ENCODE data around the gene HADHB. TPM values are rescaled to one million over a fixed set of nuclear protein-coding genes. Genes with fewer than 3 reads are reported as not detected.
"Not testable (repeated sequence)": the region's sequence is repeated elsewhere in the genome, so short reads cannot be mapped to it uniquely, and the experiment has no call there.

The HADHB gene
- total and polyA plus RNA-seq, 2 donors = 41.7 to 92.8 TPM

GRCh38 chr2:26297061-26297460 lies 52.3 kb downstream of the HADHB start:
- 92% methylated on average over 3 of the region's 3 CpGs for WGBS
- Histone ChIP-seq H3K36me3 (ENCODE audit: control insufficient read depth in 2 of 2, insufficient read depth in 2 of 2, low read length in 1 of 2) (no peaks in the 10 kb centered on the region), H3K27me3 (ENCODE audit: control insufficient read depth in 2 of 2, insufficient read depth in 1 of 2, low read length in 1 of 2) (peaks cover 2 to 15% of the 10 kb centered on the region in 2 donors), H3K9me3 (ENCODE audit: control insufficient read depth in 2 of 2, insufficient read depth in 1 of 2, low read length in 1 of 2) (no peaks in the 10 kb centered on the region), H3K4me3 (ENCODE audit: low read length in 2 of 2) (no peak overlapping the region), H3K4me1 (ENCODE audit: control insufficient read depth in 2 of 2, insufficient read depth in 2 of 2, low read length in 2 of 2) (peaks cover 0 to 19% of the 10 kb centered on the region in 2 donors), H3K27ac (ENCODE audit: low read depth in 1 of 2, low read length in 1 of 2) (no peak overlapping the region)
- DNase-seq (ENCODE audit: low read depth in 6 of 9, low spot score in 9 of 9) = no peak

- DNase-seq (ENCODE audit: low read depth in 6 of 9, low spot score in 9 of 9) = peak in 1 of 9 donors; percentile 6
- peaks cover 2 to 15% of the 10 kb centered on the region in 2 donors for H3K27me3 ChIP-seq (ENCODE audit: control insufficient read depth in 2 of 2, insufficient read depth in 1 of 2, low read length in 1 of 2)
- no peaks in the 10 kb centered on the region for H3K9me3 ChIP-seq (ENCODE audit: control insufficient read depth in 2 of 2, insufficient read depth in 1 of 2, low read length in 1 of 2)
- peak overlapping the region; percentile 61 to 70 for H3K4me3 ChIP-seq (ENCODE audit: low read length in 2 of 2)
- H3K36me3 ChIP-seq (ENCODE audit: control insufficient read depth in 2 of 2, insufficient read depth in 2 of 2, low read length in 1 of 2) = no peaks in the 10 kb centered on the region
- peak overlapping the region; percentile 80 to 87 for H3K27ac ChIP-seq (ENCODE audit: low read depth in 1 of 2, low read length in 1 of 2)
- peaks cover 0 to 19% of the 10 kb centered on the region in 2 donors for H3K4me1 ChIP-seq (ENCODE audit: control insufficient read depth in 2 of 2, insufficient read depth in 2 of 2, low read length in 2 of 2)
- WGBS = 25% methylated on average over 17 of the region's 17 CpGs
Observed at GRCh38 chr2:26298286-26298637, 53.5 kb downstream of the HADHB start.

- peaks cover 2 to 15% of the 10 kb centered on the region in 2 donors for H3K27me3 ChIP-seq (ENCODE audit: control insufficient read depth in 2 of 2, insufficient read depth in 1 of 2, low read length in 1 of 2)
- H3K36me3 ChIP-seq (ENCODE audit: control insufficient read depth in 2 of 2, insufficient read depth in 2 of 2, low read length in 1 of 2) = no peaks in the 10 kb centered on the region
- 3% methylated on average over 30 of the region's 30 CpGs for WGBS
- peak overlapping the region; percentile 61 to 70 for H3K4me3 ChIP-seq (ENCODE audit: low read length in 2 of 2)
- H3K4me1 ChIP-seq (ENCODE audit: control insufficient read depth in 2 of 2, insufficient read depth in 2 of 2, low read length in 2 of 2) = peaks cover 0 to 19% of the 10 kb centered on the region in 2 donors
- no peaks in the 10 kb centered on the region for H3K9me3 ChIP-seq (ENCODE audit: control insufficient read depth in 2 of 2, insufficient read depth in 1 of 2, low read length in 1 of 2)
- DNase-seq (ENCODE audit: low read depth in 6 of 9, low spot score in 9 of 9) = peak; percentile 12 to 65 (median 31)
- H3K27ac ChIP-seq (ENCODE audit: low read depth in 1 of 2, low read length in 1 of 2) = peak overlapping the region; percentile 80 to 87
Observed at GRCh38 chr2:26298638-26299393, 54.1 kb downstream of the HADHB start.

GRCh38 chr2:26299471-26300101 lies 54.8 kb downstream of the HADHB start:
- WGBS = 1% methylated on average over 9 of the region's 9 CpGs
- Histone ChIP-seq H3K9me3 (ENCODE audit: control insufficient read depth in 2 of 2, insufficient read depth in 1 of 2, low read length in 1 of 2) (no peaks in the 10 kb centered on the region), H3K27ac (ENCODE audit: low read depth in 1 of 2, low read length in 1 of 2) (peak overlapping the region; percentile 80 to 81), H3K4me1 (ENCODE audit: control insufficient read depth in 2 of 2, insufficient read depth in 2 of 2, low read length in 2 of 2) (peaks cover 0 to 19% of the 10 kb centered on the region in 2 donors), H3K27me3 (ENCODE audit: control insufficient read depth in 2 of 2, insufficient read depth in 1 of 2, low read length in 1 of 2) (peaks cover 2 to 15% of the 10 kb centered on the region in 2 donors), H3K4me3 (ENCODE audit: low read length in 2 of 2) (peak overlapping the region; percentile 61 to 70), H3K36me3 (ENCODE audit: control insufficient read depth in 2 of 2, insufficient read depth in 2 of 2, low read length in 1 of 2) (no peaks in the 10 kb centered on the region)
- DNase-seq (ENCODE audit: low read depth in 6 of 9, low spot score in 9 of 9) = peak; percentile 29 to 78 (median 43)

- H3K27me3 ChIP-seq (ENCODE audit: control insufficient read depth in 2 of 2, insufficient read depth in 1 of 2, low read length in 1 of 2) = peaks cover 2 to 15% of the 10 kb centered on the region in 2 donors
- H3K4me1 ChIP-seq (ENCODE audit: control insufficient read depth in 2 of 2, insufficient read depth in 2 of 2, low read length in 2 of 2) = peaks cover 0 to 19% of the 10 kb centered on the region in 2 donors
- H3K4me3 ChIP-seq (ENCODE audit: low read length in 2 of 2) = peak overlapping the region in 1 of 2 donors; percentile 70
- H3K27ac ChIP-seq (ENCODE audit: low read depth in 1 of 2, low read length in 1 of 2) = peak overlapping the region; percentile 74 to 80
- H3K9me3 ChIP-seq (ENCODE audit: control insufficient read depth in 2 of 2, insufficient read depth in 1 of 2, low read length in 1 of 2) = no peaks in the 10 kb centered on the region
- 72% methylated on average over 22 of the region's 22 CpGs for WGBS
- H3K36me3 ChIP-seq (ENCODE audit: control insufficient read depth in 2 of 2, insufficient read depth in 2 of 2, low read length in 1 of 2) = no peaks in the 10 kb centered on the region
- DNase-seq (ENCODE audit: low read depth in 6 of 9, low spot score in 9 of 9) = peak in 5 of 9 donors; percentile 8 to 50 (median 9)
Observed at GRCh38 chr2:26300234-26300925, 55.6 kb downstream of the HADHB start.

GRCh38 chr2:26302846-26303245 lies 58.1 kb downstream of the HADHB start:
- no peak for DNase-seq (ENCODE audit: low read depth in 6 of 9, low spot score in 9 of 9)
- H3K27me3 ChIP-seq (ENCODE audit: control insufficient read depth in 2 of 2, insufficient read depth in 1 of 2, low read length in 1 of 2) = peaks cover 2 to 9% of the 10 kb centered on the region in 2 donors
- H3K36me3 ChIP-seq (ENCODE audit: control insufficient read depth in 2 of 2, insufficient read depth in 2 of 2, low read length in 1 of 2) = no peaks in the 10 kb centered on the region
- no peaks in the 10 kb centered on the region for H3K9me3 ChIP-seq (ENCODE audit: control insufficient read depth in 2 of 2, insufficient read depth in 1 of 2, low read length in 1 of 2)
- no peak overlapping the region for H3K27ac ChIP-seq (ENCODE audit: low read depth in 1 of 2, low read length in 1 of 2)
- 98% methylated on average over 6 of the region's 6 CpGs for WGBS
- H3K4me3 ChIP-seq (ENCODE audit: low read length in 2 of 2) = no peak overlapping the region
- peaks cover 0 to 19% of the 10 kb centered on the region in 2 donors for H3K4me1 ChIP-seq (ENCODE audit: control insufficient read depth in 2 of 2, insufficient read depth in 2 of 2, low read length in 2 of 2)

GRCh38 chr2:26305094-26305493 lies 60.4 kb downstream of the HADHB start:
- not testable (repeated sequence) for H3K36me3 ChIP-seq (ENCODE audit: control insufficient read depth in 2 of 2, insufficient read depth in 2 of 2, low read length in 1 of 2); H3K4me1 ChIP-seq (ENCODE audit: control insufficient read depth in 2 of 2, insufficient read depth in 2 of 2, low read length in 2 of 2); H3K4me3 ChIP-seq (ENCODE audit: low read length in 2 of 2); H3K27me3 ChIP-seq (ENCODE audit: control insufficient read depth in 2 of 2, insufficient read depth in 1 of 2, low read length in 1 of 2); H3K27ac ChIP-seq (ENCODE audit: low read depth in 1 of 2, low read length in 1 of 2); DNase-seq (ENCODE audit: low read depth in 6 of 9, low spot score in 9 of 9); H3K9me3 ChIP-seq (ENCODE audit: control insufficient read depth in 2 of 2, insufficient read depth in 1 of 2, low read length in 1 of 2)
- 94% methylated on average over 7 of the region's 7 CpGs for WGBS

GRCh38 chr2:26305540-26305939 lies 60.8 kb downstream of the HADHB start:
- Histone ChIP-seq H3K36me3 (ENCODE audit: control insufficient read depth in 2 of 2, insufficient read depth in 2 of 2, low read length in 1 of 2) (no peaks in the 10 kb centered on the region), H3K27ac (ENCODE audit: low read depth in 1 of 2, low read length in 1 of 2) (peak overlapping the region in 1 of 2 donors; percentile 17), H3K9me3 (ENCODE audit: control insufficient read depth in 2 of 2, insufficient read depth in 1 of 2, low read length in 1 of 2) (no peaks in the 10 kb centered on the region), H3K4me3 (ENCODE audit: low read length in 2 of 2) (no peak overlapping the region), H3K27me3 (ENCODE audit: control insufficient read depth in 2 of 2, insufficient read depth in 1 of 2, low read length in 1 of 2) (no peaks in the 10 kb centered on the region), H3K4me1 (ENCODE audit: control insufficient read depth in 2 of 2, insufficient read depth in 2 of 2, low read length in 2 of 2) (peaks cover 0 to 2% of the 10 kb centered on the region in 2 donors)
- peak in 1 of 9 donors; percentile 7 for DNase-seq (ENCODE audit: low read depth in 6 of 9, low spot score in 9 of 9)
- 94% methylated on average over 6 of the region's 6 CpGs for WGBS

- H3K4me1 ChIP-seq (ENCODE audit: control insufficient read depth in 2 of 2, insufficient read depth in 2 of 2, low read length in 2 of 2) = no peaks in the 10 kb centered on the region
- H3K4me3 ChIP-seq (ENCODE audit: low read length in 2 of 2) = no peak overlapping the region
- no peaks in the 10 kb centered on the region for H3K9me3 ChIP-seq (ENCODE audit: control insufficient read depth in 2 of 2, insufficient read depth in 1 of 2, low read length in 1 of 2)
- WGBS = 88% methylated on average over 10 of the region's 10 CpGs
- DNase-seq (ENCODE audit: low read depth in 6 of 9, low spot score in 9 of 9) = no peak
- H3K27ac ChIP-seq (ENCODE audit: low read depth in 1 of 2, low read length in 1 of 2) = no peak overlapping the region
- H3K27me3 ChIP-seq (ENCODE audit: control insufficient read depth in 2 of 2, insufficient read depth in 1 of 2, low read length in 1 of 2) = no peaks in the 10 kb centered on the region
- no peaks in the 10 kb centered on the region for H3K36me3 ChIP-seq (ENCODE audit: control insufficient read depth in 2 of 2, insufficient read depth in 2 of 2, low read length in 1 of 2)
Observed at GRCh38 chr2:26309921-26310320, 65.2 kb downstream of the HADHB start.

Measured in thymus (tissue), 11 donors.